ENCODE data around the gene TNFRSF13B. TPM values are rescaled to one million over a fixed set of nuclear protein-coding genes. Genes with fewer than 3 reads are reported as not detected.
A peak's percentile ranks its signal among the peaks of the same experiment; 100 is the strongest.
"Not testable (repeated sequence)": the region's sequence is repeated elsewhere in the genome, so short reads cannot be mapped to it uniquely, and the experiment has no call there.

Gene TNFRSF13B
- total RNA-seq, 1 donor from 2014 or later = not detected

- DNase-seq; intact Hi-C loops (cut with micrococcal nuclease); ATAC-seq: not testable (repeated sequence)
Measured at GRCh38 chr17:17008621-17009397, 36.9 kb upstream of the TNFRSF13B start.

- intact Hi-C loops (cut with micrococcal nuclease); ATAC-seq; DNase-seq: not testable (repeated sequence)
Measured at GRCh38 chr17:17007891-17008290, 36.0 kb upstream of the TNFRSF13B start.

GRCh38 chr17:17004997-17005614, 33.2 kb upstream of the TNFRSF13B start:
- not testable (repeated sequence) for DNase-seq

GRCh38 chr17:17004251-17004996, 32.5 kb upstream of the TNFRSF13B start:
- no peak for DNase-seq
- intact Hi-C loops (cut with micrococcal nuclease) = no loop called here
- no peak for ATAC-seq

More at GRCh38 chr17:17004997-17005614, 33.2 kb upstream of the TNFRSF13B start:
- ATAC-seq; intact Hi-C loops (cut with micrococcal nuclease): not testable (repeated sequence)

- intact Hi-C loops (cut with micrococcal nuclease); ATAC-seq; DNase-seq: not testable (repeated sequence)
Measured at GRCh38 chr17:17002731-17003715, 31.1 kb upstream of the TNFRSF13B start.

- ATAC-seq (peak; percentile 88), DNase-seq (peak; percentile 90)
- intact Hi-C loops (cut with micrococcal nuclease) = no loop called here
Measured at GRCh38 chr17:17001874-17002520, 30.1 kb upstream of the TNFRSF13B start.

- intact Hi-C loops (cut with micrococcal nuclease) = no loop called here
- ATAC-seq (no peak), DNase-seq (no peak)
Measured at GRCh38 chr17:17001076-17001777, 29.3 kb upstream of the TNFRSF13B start.

GRCh38 chr17:16999931-17000625, 28.2 kb upstream of the TNFRSF13B start:
- intact Hi-C loops (cut with micrococcal nuclease) = no loop called here
- no peak for DNase-seq
- no peak for ATAC-seq

- ATAC-seq (no peak), DNase-seq (no peak)
- intact Hi-C loops (cut with micrococcal nuclease) = no loop called here
Measured at GRCh38 chr17:16997514-16998429, 25.9 kb upstream of the TNFRSF13B start.

- ATAC-seq; intact Hi-C loops (cut with micrococcal nuclease); DNase-seq: not testable (repeated sequence)
Measured at GRCh38 chr17:16996726-16997125, 24.8 kb upstream of the TNFRSF13B start.

GRCh38 chr17:16995930-16996329, 24.0 kb upstream of the TNFRSF13B start:
- DNase-seq (no peak), ATAC-seq (no peak)
- intact Hi-C loops (cut with micrococcal nuclease) = no loop called here

GRCh38 chr17:16994631-16995030, 22.7 kb upstream of the TNFRSF13B start:
- intact Hi-C loops (cut with micrococcal nuclease) = no loop called here
- ATAC-seq (no peak), DNase-seq (no peak)

- DNase-seq (peak; percentile 94), ATAC-seq (peak; percentile 64)
- intact Hi-C loops (cut with micrococcal nuclease) = no loop called here
Measured at GRCh38 chr17:16991349-16992009, 19.6 kb upstream of the TNFRSF13B start.

GRCh38 chr17:16989953-16990860, 18.3 kb upstream of the TNFRSF13B start:
- no peak for DNase-seq
- intact Hi-C loops (cut with micrococcal nuclease) = no loop called here
- ATAC-seq = no peak

Measured in left ventricle myocardium superior (tissue), 1 donor.